ENCODE measurements around the gene BEND5.

- TF ChIP-seq, protein P1, sequence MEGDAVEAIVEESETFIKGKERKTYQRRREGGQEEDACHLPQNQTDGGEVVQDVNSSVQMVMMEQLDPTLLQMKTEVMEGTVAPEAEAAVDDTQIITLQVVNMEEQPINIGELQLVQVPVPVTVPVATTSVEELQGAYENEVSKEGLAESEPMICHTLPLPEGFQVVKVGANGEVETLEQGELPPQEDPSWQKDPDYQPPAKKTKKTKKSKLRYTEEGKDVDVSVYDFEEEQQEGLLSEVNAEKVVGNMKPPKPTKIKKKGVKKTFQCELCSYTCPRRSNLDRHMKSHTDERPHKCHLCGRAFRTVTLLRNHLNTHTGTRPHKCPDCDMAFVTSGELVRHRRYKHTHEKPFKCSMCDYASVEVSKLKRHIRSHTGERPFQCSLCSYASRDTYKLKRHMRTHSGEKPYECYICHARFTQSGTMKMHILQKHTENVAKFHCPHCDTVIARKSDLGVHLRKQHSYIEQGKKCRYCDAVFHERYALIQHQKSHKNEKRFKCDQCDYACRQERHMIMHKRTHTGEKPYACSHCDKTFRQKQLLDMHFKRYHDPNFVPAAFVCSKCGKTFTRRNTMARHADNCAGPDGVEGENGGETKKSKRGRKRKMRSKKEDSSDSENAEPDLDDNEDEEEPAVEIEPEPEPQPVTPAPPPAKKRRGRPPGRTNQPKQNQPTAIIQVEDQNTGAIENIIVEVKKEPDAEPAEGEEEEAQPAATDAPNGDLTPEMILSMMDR (IDR thresholded peaks at IDR 0.05), result no peak
- no peak for TF ChIP-seq EP300 (IDR thresholded peaks at IDR 0.05)
- no peak for TF ChIP-seq POLR2A (IDR thresholded peaks at IDR 0.05; ENCODE audit: low read depth)
These were observed 11.4 kb downstream of the BEND5 start for GRCh38 chr1:48765335-48765734.

All from esophagus muscularis mucosa (tissue), 4 donors.